NCI-H1092 treated with DMSO at 0.1 percent for 48 hours (cell line): ENCODE data around the gene CHD1.

Experiments
- DNase-seq: peaks from one replicate; lab custom pipeline; 2025; lab: John Stamatoyannopoulos, UW

The CHD1 gene

DNA sequence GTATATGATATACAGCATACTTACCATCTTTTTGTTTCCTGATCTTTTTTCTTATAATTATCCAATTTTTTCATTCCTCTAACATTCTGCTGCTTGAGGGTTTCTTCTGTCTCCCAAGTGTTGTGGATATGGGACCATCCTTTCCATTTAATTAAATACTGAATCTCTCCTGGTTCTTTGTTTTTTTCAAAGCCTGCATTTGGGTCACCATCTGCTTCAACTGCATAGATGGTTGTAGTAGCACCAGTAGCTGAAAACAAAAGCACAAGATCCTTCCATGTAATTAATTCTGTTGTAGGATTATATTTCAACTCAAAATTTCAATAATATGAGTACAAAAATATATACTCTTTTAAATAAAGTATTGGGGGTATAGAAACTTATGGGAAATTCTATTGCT is 29.4 kb downstream of the CHD1 start:
- DNase-seq, result no peak

DNA sequence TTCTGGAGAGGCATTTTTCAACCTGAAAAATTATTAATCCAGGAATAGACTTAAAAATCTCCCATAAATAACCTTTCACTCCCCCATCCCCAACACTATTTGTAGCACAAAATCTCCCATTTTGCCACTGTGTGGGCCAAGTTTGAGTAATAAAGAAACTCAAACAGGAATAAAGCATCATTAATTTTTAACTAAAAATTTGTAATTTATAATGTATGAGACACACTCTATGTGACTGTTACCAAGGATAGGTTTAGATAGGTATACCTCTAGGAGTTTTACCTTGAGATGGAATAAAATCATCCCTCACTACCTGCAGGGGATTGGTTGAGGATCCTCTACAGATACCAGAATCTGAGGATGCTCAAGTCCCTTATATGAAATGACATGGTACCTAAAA is 30.1 kb downstream of the CHD1 start:
- no peak for DNase-seq

DNA sequence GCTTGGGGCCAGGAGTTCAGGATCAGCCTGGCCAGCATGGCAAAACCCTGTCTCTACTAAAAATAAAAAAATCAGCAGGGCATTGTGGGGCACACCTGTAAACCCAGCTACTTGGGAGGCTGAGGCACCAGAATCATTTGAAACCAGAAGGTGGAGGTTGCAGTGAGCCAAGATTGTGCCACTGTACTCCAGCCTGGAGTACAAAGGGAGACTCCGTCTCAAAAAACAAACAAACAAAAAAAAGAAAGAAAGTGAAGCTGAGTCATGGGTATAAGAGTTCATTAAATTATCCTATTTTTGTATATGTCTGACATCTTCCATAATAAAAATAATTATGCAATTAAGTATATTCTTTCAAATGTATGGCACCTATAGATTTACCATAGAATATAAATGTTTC is 37.2 kb downstream of the CHD1 start:
- DNase-seq, result no peak

DNA sequence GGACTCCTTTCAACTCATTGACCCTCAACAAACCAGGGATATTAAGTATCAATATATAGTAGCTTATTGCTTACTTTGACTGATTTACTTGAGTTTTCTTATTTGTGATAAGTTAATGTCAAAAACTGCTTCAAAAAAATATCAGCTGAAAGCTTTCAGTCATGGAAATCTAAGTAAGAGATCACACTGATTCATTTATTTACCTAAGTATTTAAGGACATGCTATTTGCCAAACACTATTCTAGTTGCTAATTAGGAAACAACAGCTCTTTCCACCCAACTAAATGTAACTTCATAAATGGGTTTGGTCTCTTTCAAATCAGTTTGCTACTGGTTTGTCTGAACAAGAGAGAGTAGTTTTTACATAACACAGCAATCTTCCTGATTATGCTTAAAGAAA is 48.2 kb downstream of the CHD1 start:
- no peak for DNase-seq

DNA sequence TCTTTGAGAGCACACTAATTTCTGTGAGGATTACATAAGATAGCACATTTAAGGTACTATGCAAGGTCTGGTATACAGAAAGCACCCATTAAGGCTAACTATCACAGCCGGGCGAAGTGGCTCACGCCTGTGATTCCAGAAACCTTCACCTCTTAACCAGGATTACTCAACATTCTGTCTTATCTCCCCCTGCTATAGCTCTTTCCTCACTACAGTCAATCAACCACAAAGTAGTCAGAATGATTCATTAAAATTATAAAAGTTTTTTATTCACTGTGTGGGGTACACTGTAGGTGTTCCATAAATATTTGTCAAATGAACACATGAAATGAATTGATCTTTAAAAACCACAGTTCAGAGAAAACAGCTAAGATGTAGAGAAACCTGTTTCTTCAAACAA is 48.7 kb downstream of the CHD1 start:
- no peak for DNase-seq

DNA sequence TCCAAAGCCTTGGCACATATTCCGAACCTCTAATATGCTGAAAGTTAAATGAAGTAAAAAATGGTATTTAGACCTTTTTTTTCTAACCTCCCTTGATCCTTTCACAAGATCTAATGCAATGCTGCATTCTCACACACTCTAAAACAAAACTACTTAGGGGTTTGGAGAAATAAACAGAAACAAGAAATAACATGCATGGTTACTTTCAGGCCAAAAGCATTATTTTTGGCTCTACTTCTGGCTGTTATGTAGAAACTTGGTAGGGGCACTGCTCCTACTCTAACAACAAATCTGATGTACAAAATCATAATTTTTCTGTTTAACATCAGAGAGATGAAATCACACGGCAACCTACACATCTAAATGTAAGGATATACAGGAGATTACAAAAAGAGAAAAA is 51.2 kb downstream of the CHD1 start:
- DNase-seq, result no peak

DNA sequence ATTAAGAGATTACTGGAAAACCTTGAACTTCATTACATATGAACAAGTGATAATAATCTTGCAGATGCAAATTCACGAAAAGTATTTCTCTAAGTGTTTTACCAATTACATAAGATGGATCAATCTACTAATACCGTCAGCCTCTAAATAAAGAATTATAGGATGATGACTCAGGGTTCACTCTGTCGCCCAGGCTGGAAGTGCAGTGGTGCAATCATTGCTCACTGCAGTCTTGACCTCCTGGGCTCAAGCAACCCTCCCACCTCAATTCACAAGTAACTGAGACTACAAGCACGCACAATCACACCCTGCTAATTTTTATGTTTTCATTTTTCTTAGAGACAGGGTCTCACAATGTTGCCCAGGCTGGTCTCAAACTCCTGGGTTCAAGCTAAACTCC is 56.1 kb downstream of the CHD1 start:
- DNase-seq, result no peak

DNA sequence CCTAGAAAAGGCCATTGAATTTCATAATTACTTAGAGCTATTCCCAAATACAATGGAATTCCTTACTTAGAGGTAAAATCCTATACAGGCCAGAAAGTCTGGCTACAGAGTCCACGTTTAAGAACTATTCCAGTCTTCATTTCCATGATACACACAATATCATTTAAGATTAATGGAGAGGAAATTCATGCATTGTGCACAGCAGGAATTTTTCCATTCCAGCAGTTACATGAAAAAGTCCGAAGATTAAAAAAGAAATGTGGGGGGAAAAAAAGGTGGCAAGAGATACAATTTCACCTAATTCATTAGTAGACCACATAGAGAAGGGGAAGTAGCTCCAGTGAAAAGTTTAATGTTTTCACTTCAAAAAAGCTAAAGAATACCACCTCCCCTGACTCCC is 63.1 kb downstream of the CHD1 start:
- no peak for DNase-seq

DNA sequence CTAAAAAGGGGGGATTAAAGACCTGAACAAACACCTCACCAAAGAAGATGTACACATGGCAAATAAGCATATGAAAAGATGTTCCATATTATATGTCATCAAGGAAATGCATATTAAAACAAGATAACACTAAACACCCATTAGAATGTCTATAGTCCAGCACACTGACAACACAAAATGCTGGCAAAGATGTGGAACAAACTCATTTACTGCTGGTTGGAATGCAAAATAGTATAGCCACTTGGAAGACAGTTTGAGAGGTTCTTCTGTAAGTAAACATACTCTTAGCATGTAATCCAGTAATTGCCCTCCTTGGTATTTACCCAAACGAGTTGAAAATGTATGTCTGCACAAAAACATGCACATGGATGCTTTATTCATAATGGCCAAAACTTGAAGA is 81.8 kb downstream of the CHD1 start:
- DNase-seq, result no peak

DNA sequence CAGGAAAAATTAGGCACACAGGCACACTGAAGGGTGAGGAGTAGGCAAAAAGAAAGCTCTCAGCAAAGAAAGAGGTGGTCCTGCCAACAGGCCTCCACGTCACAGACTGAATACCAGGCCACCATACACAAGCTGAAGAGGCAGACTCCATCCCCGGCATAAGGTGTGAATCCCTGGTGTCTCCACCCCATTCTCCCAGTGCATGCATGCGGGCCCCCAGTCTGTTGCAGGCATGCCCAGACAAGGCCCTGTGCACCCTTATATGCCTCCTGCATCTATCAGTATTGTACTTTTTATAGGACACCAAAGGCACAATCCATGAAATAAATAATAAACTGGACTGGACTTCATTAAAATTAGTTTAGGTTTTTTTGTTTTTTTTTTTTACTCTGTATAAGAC is 82.3 kb downstream of the CHD1 start:
- no peak for DNase-seq

DNA sequence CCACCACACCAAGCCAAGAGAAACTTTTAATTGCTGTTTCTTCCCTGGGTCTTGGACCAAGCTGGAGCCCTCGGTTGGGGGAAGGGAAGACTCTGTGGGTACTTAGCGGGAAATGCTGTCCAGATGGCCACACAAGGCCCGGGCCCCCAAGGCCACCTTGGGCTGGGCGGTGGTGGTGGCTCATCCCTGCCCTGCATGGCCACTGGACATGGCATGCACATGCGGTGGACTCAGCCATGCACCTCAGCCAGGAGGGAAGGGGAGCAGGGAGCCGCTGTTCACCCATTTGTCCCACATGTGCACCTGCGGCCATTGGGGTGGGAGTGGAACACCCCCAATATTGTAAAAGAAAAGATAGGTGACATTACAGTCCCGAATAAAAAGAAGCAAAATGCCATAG is 82.9 kb downstream of the CHD1 start:
- DNase-seq, result no peak

DNA sequence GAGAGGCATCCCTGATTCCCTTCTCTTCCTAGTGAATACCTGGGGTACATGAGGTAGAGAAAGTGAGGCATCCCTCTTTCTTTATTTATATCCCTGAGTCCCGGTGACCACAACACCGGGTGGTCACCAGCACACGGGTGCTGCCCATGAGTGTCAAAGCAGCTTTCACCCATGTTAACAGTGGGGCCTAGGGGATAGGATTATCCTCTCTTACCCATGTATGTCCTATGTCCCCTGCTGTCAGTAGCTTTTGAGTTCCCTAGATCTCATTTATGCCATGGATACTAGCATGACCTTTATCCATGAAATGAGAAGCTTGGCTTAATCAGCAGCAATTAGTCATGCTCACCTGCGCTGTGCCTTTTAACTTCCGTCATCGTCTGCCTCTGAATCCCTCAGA is 83.9 kb downstream of the CHD1 start:
- no peak for DNase-seq

DNA sequence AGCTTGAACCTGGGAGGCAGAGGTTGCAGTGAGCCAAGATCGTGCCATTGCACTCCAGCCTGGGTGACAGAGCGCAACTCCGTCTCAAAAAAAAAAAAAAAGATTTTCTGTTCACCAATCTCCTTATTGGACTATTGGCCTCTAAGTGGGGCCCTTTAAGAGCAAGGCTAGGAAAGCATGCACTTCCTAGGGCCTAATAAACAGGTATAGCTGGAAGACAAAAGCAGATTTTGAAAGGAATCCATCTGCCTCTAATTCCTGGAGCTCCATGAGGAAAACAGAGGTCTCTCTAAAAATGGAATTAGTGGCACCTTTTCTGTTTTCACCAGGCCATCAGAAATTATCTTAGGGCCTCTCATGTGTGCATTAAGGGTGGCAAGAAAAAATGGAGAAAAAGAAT is 85.3 kb downstream of the CHD1 start:
- DNase-seq, result no peak

DNA sequence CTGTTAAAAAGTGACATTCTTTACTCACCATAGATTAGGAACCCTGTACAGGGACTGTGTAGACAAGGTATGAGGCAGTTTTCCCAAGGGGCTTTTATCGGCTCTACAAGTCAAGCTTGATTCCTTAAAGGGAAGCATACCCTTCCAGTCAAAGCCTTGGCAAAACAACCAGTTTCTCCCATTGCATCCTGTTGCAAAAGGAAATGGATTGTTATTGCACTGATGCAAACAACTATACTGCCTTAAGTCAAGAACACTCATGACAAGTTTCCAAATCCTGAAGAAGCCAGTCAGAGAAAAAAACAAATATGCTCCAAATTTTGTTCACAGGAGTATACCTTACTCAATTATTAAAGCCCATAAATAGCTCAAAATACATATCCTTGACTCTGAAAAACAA is 87.9 kb downstream of the CHD1 start:
- DNase-seq, result no peak

DNA sequence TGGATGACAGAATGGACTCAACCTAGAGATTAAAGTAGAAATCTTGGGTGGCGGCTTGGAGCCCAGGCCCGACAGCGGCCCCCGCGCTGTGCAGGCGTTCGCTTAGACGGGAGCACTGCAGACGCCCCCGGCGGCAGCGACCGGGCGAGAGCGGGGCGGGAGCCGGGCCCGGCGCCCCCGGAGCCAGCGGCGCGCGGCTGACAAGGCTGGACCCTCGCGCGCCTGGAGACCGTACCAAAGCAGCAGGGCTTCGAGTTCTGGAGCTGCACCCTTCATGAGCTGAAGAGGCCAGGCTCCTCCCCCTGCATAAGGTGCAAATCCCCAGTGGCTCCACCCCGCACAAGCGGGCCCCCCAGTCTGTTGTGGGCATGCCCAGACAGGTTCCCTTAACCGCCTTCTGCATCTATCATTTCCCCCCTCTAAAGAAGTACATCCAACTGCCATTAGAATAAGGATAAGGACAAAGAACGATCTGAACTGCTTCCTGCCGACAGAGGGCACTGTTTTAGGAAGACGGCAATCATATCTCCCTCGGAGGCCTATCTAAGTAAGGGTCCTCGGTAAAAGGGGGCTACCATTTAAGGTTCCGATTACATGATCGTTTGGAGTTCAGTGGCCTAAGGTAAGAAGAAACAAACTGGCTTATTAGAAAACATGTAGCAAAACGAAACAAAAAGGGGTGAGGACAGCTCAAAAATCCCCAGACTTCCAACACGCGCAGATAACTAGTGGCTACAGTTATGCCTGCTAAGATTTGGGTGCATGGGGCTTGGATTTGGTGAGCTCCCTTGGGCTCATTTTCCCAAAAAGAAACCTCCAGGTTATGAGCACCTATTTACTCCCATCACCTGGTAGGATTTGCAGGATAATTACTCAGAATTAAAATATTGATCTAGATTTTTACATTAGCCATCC is 89.1 kb downstream of the CHD1 start:
- peak; percentile 82 for DNase-seq

DNA sequence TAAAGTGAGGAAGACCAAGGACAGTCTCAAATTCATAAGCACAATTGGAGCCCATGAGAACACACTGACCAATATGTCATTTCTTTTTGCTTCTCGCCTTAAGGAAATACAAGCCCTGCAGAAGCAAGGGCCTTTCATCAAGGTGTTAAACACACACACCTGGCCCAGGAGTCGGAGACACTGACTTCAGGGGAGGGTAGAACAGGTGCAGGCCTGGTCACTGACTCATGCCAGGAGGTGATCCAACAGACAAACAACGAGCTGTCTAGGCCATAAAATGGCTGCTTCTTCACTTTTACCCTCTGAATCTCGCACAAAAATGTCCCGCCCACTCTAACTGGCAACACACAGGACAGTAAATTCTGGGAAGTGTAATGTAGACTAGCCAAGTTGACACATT is 92.6 kb downstream of the CHD1 start:
- DNase-seq, result no peak

DNA sequence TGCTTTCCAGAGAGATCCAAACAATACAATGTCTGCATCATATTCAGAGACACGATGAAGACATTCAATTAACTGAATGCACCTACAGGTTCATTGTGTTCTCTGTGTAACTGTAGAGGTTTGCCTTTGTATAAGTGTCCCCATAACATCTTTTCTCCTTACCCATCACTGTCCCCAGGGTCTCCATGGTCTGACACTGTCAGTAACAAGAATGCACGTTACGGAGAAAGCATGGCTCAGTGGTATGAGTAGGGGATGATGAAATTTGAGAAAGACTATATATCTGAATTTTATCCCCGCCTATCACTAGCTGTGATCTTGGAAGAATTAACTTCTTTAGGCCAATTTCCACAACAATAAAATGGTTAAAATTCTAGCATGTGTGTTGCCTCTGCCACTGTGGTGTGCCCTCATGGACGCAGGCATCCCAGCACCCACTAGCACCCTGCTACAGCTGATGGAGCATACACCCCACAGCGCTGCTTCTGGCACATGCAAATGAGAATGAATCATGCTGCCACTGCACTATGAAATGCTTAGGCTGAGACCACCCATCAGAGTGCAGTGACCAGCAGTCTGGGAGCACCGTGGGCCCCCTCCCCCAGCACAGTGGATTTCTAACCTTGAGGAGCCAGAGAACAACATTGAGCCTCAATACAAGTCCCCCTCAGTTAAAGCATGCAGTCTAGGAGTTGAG is 101.1 kb downstream of the CHD1 start:
- no peak for DNase-seq

DNA sequence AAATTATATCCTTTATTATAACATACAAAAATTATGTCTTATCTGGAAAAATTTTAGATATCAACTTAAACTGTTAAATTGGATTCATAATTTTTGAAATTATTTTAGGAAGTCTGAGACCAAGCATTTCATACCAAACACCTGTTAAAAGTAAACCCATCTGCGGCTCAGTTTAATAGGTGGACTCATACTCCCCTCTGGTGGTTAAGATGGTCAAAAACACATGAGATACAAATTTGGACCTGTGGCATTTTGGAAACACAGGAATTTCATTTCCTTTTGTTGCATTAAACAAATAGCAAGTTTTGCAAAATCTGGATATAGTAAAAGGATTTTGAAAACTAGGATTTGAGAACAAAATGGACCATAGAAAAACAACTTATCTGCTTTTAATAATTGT is 101.6 kb downstream of the CHD1 start:
- DNase-seq, result peak; percentile 13

DNA sequence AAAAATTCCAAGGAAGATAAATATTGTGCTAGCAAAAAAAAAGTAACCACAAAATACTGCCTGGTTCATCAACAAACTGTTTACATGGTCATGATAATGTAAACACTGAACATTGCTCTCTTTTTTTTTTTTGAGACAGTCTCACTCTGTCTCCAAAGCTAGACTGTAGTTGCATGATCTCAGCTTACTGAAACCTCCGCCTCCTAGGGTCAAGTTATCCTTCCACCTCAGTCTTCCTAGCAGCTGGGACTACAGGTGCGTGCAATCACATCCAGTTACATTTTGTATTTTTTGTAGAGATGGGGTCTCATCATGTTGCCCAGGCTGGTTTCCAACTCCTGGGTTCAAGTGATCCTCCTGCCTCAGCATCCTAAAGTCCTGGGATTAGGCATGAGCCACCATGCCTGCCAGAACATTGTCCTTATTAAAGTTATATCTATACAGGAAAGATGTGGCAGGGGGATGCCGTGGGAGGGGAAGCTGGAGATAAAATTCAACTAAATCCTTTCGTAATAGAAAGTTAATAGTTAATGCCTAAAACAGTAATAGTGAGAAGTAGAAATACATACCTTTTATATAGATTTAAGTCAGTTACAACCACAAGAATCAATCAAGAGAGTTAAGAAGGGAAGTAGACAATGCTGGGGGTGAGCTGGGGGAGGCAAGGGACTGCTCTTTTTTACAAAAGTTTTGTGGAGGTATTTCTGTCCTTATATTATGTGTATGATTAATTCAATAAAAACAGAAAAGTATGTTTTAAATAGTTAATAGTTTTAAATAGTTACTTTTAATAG is 103.0 kb downstream of the CHD1 start:
- no peak for DNase-seq

DNA sequence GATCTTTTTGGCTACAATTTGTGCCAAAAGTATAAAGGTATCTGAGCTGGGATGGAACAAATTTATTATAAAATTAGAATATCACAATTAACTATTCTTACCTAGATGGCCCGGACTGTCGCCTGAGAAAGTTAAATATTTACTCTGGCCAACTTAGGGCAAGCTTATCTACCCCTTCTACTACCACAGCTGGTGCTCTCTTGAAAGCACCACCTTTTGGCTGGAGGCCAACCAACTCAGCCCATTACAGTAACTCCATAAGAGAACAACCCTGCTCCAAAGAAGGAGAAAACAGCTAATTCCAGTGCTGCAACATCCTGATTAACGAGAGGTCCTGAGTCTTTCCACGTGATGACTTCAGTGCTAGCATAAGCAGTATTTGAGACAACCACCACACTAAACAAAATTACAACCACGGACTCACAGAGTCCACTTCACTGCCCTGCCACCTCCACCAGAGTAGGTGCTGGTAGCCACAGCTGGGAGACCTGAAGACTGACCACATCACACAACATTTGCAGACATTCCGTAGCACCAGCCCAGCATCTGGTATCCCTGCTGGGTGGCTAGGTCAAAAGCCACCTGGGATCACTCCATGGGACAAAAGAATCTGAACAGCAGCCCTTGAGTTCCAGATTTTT is 112.1 kb downstream of the CHD1 start:
- DNase-seq, result no peak

DNA sequence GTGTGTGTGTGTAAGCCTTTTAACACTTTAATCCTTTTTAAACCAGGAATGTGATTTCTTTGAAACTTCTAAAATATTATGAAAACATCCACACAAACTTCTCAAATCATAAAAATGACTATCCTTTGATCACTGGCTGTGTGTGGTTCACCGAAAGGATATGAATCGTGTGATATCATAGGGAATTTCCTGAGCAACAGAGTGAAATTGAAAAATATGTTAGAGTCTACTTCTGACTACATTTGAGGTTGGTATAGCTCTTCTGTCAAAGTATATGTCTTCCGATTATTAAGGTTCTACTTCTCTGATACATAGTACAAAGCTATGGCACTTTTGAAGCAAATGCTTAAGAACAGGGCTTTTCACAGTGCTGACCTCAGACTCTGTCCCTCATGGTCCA is 115.1 kb downstream of the CHD1 start:
- DNase-seq, result no peak

DNA sequence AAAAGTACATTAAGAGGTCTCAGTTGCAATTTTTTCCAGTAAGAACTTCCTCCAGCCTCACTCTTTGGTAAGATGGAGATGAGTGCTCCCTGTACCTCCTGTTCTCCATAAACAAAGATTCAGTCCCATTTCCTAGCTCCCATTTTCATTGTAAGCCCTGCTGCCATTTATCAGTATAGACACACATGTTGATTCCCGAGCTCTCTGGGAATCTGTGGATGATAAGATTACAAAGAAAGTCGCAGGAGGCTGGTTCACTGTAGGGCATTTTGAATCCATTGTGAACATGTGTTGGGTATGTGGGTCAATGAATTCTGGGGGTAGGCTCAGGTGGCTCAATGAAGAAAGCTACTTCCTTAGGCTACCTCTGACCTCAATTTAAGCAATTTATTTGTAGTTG is 118.6 kb downstream of the CHD1 start:
- no peak for DNase-seq
